ENCODE results near the gene WAPL.

GRCh38 chr10:86540016-86540415, 18.4 kb upstream of the WAPL start:
- TF ChIP-seq, protein P1, sequence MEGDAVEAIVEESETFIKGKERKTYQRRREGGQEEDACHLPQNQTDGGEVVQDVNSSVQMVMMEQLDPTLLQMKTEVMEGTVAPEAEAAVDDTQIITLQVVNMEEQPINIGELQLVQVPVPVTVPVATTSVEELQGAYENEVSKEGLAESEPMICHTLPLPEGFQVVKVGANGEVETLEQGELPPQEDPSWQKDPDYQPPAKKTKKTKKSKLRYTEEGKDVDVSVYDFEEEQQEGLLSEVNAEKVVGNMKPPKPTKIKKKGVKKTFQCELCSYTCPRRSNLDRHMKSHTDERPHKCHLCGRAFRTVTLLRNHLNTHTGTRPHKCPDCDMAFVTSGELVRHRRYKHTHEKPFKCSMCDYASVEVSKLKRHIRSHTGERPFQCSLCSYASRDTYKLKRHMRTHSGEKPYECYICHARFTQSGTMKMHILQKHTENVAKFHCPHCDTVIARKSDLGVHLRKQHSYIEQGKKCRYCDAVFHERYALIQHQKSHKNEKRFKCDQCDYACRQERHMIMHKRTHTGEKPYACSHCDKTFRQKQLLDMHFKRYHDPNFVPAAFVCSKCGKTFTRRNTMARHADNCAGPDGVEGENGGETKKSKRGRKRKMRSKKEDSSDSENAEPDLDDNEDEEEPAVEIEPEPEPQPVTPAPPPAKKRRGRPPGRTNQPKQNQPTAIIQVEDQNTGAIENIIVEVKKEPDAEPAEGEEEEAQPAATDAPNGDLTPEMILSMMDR (IDR thresholded peaks at IDR 0.05; ENCODE audit: insufficient read depth, low read depth, low read length) = no peak
- no peak for TF ChIP-seq EZH2 (IDR thresholded peaks at IDR 0.05; ENCODE audit: insufficient read depth, low read length)
